H1 (cell line): Measurements from ENCODE around the gene SEZ6L.

Experiments used
- MAFK ChIP-seq: IDR thresholded peaks from 2 replicates; pipeline ENCODE4 v1.6.1; 2012; ENCODE audit warnings: low read depth, mild to moderate bottlenecking, improper control_type of control experiment, low read length
- SP2 ChIP-seq: IDR thresholded peaks from 2 replicates; pipeline ENCODE4 v1.6.1; 2012; ENCODE audit warnings: mild to moderate bottlenecking, low read length, inconsistent platforms

- no peak for TF ChIP-seq SP2
- no peak for TF ChIP-seq MAFK
These were observed 203.6 kb downstream of the SEZ6L start for GRCh38 chr22:26372890-26373289.
